Measurements from ENCODE around the gene ULK2.

The ULK2 gene

GRCh38 chr17:19753051-19753509 is 114.7 kb downstream of the ULK2 start:
- Histone ChIP-seq H3K4me2 (ENCODE audit: low read depth, low read length, poor library complexity, severe bottlenecking) (no peak overlapping the region), H4K20me1 (ENCODE audit: insufficient read depth, low read length, poor library complexity, severe bottlenecking) (no peaks in the 10 kb centered on the region), H3K9me2 (replicated peaks; ENCODE audit: low read depth, low read length) (no peaks in the 10 kb centered on the region), H3F3A (ENCODE audit: low read depth) (no peaks in the 10 kb centered on the region), H3K9me3 (ENCODE audit: insufficient read depth, low read depth, low read length) (no peaks in the 10 kb centered on the region), H3K4me1 (ENCODE audit: insufficient read depth, low read length, poor library complexity, severe bottlenecking) (no peaks in the 10 kb centered on the region), H3K4me3 (ENCODE audit: low read length, poor library complexity, severe bottlenecking) (no peak overlapping the region), H3K36me3 (ENCODE audit: insufficient read depth, low read length) (no peaks in the 10 kb centered on the region), H3K27me3 (ENCODE audit: insufficient read depth, low read length, poor library complexity, severe bottlenecking) (no peaks in the 10 kb centered on the region), H3K79me2 (ENCODE audit: insufficient read depth, low read length) (no peaks in the 10 kb centered on the region), H2AFZ (ENCODE audit: low read length) (no peak overlapping the region), H3K9ac (ENCODE audit: low read depth, low read length, poor library complexity, severe bottlenecking) (no peak overlapping the region)
- TF ChIP-seq EZH2phosphoT487 (IDR thresholded peaks at IDR 0.05; ENCODE audit: borderline replicate concordance): no peak
- no peak for TF ChIP-seq CTCF (conservative IDR thresholded peaks at IDR 0.05; ENCODE audit: low read length)

DNA sequence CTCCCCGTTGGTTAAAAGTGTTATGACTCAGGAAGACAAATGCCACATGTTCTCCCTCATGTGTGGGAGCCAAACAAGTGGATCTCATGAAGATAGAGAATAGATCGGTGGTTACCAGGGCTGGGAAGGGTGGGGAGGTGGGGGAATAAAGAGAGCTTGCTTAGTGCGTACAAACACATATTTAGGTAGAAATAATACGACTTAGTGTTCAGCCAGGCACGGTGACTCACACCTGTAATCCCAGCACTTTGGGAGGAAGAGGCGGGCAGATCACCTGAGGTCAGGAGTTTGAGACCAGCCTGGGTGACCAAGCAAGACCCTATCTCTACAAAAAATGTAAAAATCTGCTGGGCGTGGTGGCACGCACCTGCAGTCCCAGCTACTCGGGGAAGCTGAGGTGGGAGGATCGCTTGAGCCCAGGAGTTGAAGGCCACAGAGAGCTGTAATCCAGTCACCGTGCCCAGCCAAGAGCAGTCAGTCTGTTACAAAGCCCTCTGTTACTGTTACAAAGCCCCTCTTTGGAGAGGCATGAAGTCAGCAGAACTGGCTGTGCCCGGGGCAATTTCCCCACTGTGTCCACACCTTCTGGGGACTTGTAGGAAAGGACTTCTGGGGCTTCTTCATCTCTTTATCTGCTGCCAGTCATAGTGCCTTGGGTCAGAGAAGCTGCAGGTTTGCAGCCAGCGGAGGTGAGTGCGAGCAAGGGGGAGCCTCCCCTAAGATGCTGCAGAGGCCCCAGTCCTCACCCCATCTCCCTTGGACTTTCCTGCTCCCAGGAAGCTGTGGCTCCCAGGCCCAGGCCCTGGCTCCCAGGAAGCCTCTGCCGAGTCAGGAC is 115.3 kb downstream of the ULK2 start:
- Histone ChIP-seq H3K4me2 (ENCODE audit: low read depth, low read length, poor library complexity, severe bottlenecking) (no peak overlapping the region), H3K4me3 (ENCODE audit: low read length, poor library complexity, severe bottlenecking) (no peak overlapping the region), H3K79me2 (ENCODE audit: insufficient read depth, low read length) (no peaks in the 10 kb centered on the region), H4K20me1 (ENCODE audit: insufficient read depth, low read length, poor library complexity, severe bottlenecking) (no peaks in the 10 kb centered on the region), H3F3A (ENCODE audit: low read depth) (no peaks in the 10 kb centered on the region), H3K27me3 (ENCODE audit: insufficient read depth, low read length, poor library complexity, severe bottlenecking) (no peaks in the 10 kb centered on the region), H3K9me2 (replicated peaks; ENCODE audit: low read depth, low read length) (no peaks in the 10 kb centered on the region), H3K9me3 (ENCODE audit: insufficient read depth, low read depth, low read length) (no peaks in the 10 kb centered on the region), H3K4me1 (ENCODE audit: insufficient read depth, low read length, poor library complexity, severe bottlenecking) (no peaks in the 10 kb centered on the region), H3K36me3 (ENCODE audit: insufficient read depth, low read length) (no peaks in the 10 kb centered on the region), H2AFZ (ENCODE audit: low read length) (no peak overlapping the region), H3K9ac (ENCODE audit: low read depth, low read length, poor library complexity, severe bottlenecking) (no peak overlapping the region)
- TF ChIP-seq EZH2phosphoT487 (IDR thresholded peaks at IDR 0.05; ENCODE audit: borderline replicate concordance): no peak

DNA sequence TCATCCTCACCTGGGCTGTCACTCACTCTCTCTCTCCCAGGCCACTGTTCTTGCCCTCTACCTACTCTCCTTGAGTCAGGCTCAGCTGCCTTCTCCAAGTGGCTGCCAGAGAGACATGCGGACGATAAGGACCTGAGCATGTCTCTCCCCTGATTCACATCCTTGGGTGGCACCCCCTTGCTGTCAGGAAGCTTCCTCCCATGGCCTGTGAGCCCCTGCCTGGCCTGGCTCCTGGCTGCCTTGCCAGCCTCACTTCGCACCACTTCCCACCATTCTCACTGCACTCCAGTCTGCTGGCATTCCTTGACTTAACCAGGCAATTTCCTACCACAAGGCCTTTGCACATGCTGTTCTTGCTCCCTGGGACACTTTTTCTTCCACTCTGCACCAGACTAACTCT is 116.9 kb downstream of the ULK2 start:
- no peaks in the 10 kb centered on the region for H3K79me2 ChIP-seq (ENCODE audit: insufficient read depth, low read length)
- no peaks in the 10 kb centered on the region for H3K27me3 ChIP-seq (ENCODE audit: insufficient read depth, low read length, poor library complexity, severe bottlenecking)
- no peaks in the 10 kb centered on the region for H3K9me2 ChIP-seq (replicated peaks; ENCODE audit: low read depth, low read length)
- H3K9ac ChIP-seq (ENCODE audit: low read depth, low read length, poor library complexity, severe bottlenecking): no peak overlapping the region
- no peak overlapping the region for H2AFZ ChIP-seq (ENCODE audit: low read length)
- H3K36me3 ChIP-seq (ENCODE audit: insufficient read depth, low read length): no peaks in the 10 kb centered on the region
- H3K4me3 ChIP-seq (ENCODE audit: low read length, poor library complexity, severe bottlenecking): no peak overlapping the region
- no peaks in the 10 kb centered on the region for H3K4me1 ChIP-seq (ENCODE audit: insufficient read depth, low read length, poor library complexity, severe bottlenecking)
- no peak for TF ChIP-seq EZH2phosphoT487 (IDR thresholded peaks at IDR 0.05; ENCODE audit: borderline replicate concordance)
- TF ChIP-seq CTCF (conservative IDR thresholded peaks at IDR 0.05; ENCODE audit: low read length): no peak
- no peak overlapping the region for H3K4me2 ChIP-seq (ENCODE audit: low read depth, low read length, poor library complexity, severe bottlenecking)
- H3F3A ChIP-seq (ENCODE audit: low read depth): no peaks in the 10 kb centered on the region
- no peaks in the 10 kb centered on the region for H3K9me3 ChIP-seq (ENCODE audit: insufficient read depth, low read depth, low read length)
- no peaks in the 10 kb centered on the region for H4K20me1 ChIP-seq (ENCODE audit: insufficient read depth, low read length, poor library complexity, severe bottlenecking)

All from Loucy (cell line).